ENCODE results near the gene FRK. TPM values are rescaled to one million over a fixed set of nuclear protein-coding genes. Genes with fewer than 3 reads are reported as not detected.
"Not testable (repeated sequence)": the region's sequence is repeated elsewhere in the genome, so short reads cannot be mapped to it uniquely, and the experiment has no call there.

Gene FRK
- total and polyA plus RNA-seq, 2 donors, result 0.70 to 7.3 TPM

DNA sequence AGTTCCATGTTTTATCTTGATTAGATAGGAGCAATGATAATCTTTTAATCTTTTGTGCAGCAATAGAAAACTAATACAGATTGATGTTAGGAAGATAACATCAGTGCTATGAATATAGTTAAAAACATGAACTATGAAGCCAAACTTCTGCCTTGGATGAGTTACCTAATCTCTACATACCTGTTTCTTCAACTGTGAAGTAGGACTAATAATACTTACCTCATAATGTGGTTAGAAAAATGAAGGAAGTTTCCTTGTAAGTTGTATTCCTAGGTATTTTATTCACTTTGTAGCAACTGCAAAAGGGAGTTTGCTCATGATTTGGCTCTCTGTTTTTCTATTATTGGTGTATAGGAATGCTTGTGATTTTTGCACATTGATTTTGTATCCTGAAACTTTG is 111.9 kb downstream of the FRK start:
- H3K27ac ChIP-seq (ENCODE audit: low read depth), result no peak overlapping the region
- H3K4me3 ChIP-seq (ENCODE audit: low read depth, low read length), result no peak overlapping the region
- no peaks in the 10 kb centered on the region for H3K36me3 ChIP-seq (ENCODE audit: insufficient read depth)
- H3K4me1 ChIP-seq (ENCODE audit: insufficient read depth), result no peaks in the 10 kb centered on the region
- no peak for DNase-seq (ENCODE audit: extremely low spot score)

DNA sequence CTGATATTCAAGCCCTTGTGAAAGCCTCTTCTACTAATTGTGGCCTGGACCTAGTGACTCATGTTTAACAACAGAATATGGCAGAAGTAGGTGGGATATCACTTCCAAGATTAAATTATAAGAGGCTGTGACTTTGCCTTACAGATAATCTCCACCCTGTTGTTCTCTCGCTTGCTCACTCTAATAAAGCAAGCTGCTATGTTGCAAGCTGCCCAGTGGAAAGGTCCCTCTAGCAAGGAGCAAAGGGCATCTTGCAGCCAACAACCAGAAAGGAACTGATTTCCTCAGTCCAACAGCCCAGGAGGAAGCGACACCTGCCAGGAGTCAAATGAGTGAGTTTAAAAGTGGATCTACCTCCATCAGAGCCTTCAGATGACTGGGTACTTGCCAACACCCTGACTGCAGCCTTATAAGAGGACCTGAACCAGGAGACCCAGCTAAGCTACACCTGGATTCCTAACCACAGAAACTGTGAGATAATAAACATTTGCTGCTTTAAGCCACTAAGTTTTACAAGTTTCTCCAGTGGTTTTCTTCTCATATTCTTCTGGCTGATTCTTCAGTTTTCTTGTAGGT is 112.6 kb downstream of the FRK start:
- H3K36me3 ChIP-seq (ENCODE audit: insufficient read depth), result no peaks in the 10 kb centered on the region
- no peak overlapping the region for H3K4me3 ChIP-seq (ENCODE audit: low read depth, low read length)
- no peak overlapping the region for H3K27ac ChIP-seq (ENCODE audit: low read depth)
- H3K4me1 ChIP-seq (ENCODE audit: insufficient read depth), result no peaks in the 10 kb centered on the region
- DNase-seq (ENCODE audit: extremely low spot score), result no peak
- WGBS, result 88% methylated on average over 2 of the region's 2 CpGs

GRCh38 chr6:115945812-115946211 is 114.9 kb downstream of the FRK start:
- DNase-seq (ENCODE audit: extremely low spot score), result no peak
- Histone ChIP-seq H3K27ac (ENCODE audit: low read depth) (no peak overlapping the region), H3K4me3 (ENCODE audit: low read depth, low read length) (no peak overlapping the region), H3K4me1 (ENCODE audit: insufficient read depth) (no peaks in the 10 kb centered on the region), H3K36me3 (ENCODE audit: insufficient read depth) (no peaks in the 10 kb centered on the region)
- WGBS, result 91% methylated on average over 1 of the region's 1 CpG

DNA sequence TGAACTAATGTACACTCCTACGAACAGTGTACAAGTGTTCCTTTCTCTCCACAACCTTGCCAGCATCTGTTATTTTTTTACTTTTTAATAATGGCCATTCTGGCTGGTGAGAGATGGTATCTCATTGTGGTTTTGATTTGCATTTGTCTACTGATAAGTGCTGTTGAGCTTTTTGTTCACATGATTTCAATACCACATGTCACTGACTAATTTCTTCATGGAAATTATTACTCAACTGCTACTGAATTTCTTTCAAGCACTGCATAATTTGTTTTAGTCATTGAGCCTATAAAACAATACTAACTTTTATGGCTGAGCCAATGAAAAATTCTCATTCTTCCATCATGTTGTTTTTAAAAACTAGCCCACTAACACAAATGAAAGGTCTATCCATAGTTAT is 115.4 kb downstream of the FRK start:
- no peak overlapping the region for H3K27ac ChIP-seq (ENCODE audit: low read depth)
- H3K4me3 ChIP-seq (ENCODE audit: low read depth, low read length), result no peak overlapping the region
- H3K36me3 ChIP-seq (ENCODE audit: insufficient read depth), result no peaks in the 10 kb centered on the region
- WGBS, result 89% methylated on average over 1 of the region's 1 CpG
- no peak for DNase-seq (ENCODE audit: extremely low spot score)
- H3K4me1 ChIP-seq (ENCODE audit: insufficient read depth), result no peaks in the 10 kb centered on the region

- H3K36me3 ChIP-seq (ENCODE audit: insufficient read depth); DNase-seq (ENCODE audit: extremely low spot score); H3K4me1 ChIP-seq (ENCODE audit: insufficient read depth); H3K4me3 ChIP-seq (ENCODE audit: low read depth, low read length); H3K27ac ChIP-seq (ENCODE audit: low read depth): not testable (repeated sequence)
Measured at GRCh38 chr6:115944829-115945228, 115.9 kb downstream of the FRK start.

GRCh38 chr6:115937502-115937901 is 123.2 kb downstream of the FRK start:
- not testable (repeated sequence) for H3K27ac ChIP-seq (ENCODE audit: low read depth); DNase-seq (ENCODE audit: extremely low spot score)
- 71% methylated on average over 2 of the region's 2 CpGs for WGBS

GRCh38 chr6:115935361-115935760 is 125.3 kb downstream of the FRK start:
- WGBS, result 83% methylated on average over 8 of the region's 8 CpGs
- Histone ChIP-seq H3K27ac (ENCODE audit: low read depth) (no peak overlapping the region), H3K36me3 (ENCODE audit: insufficient read depth) (no peaks in the 10 kb centered on the region), H3K4me3 (ENCODE audit: low read depth, low read length) (no peak overlapping the region), H3K4me1 (ENCODE audit: insufficient read depth) (no peaks in the 10 kb centered on the region)
- no peak for DNase-seq (ENCODE audit: extremely low spot score)

More at GRCh38 chr6:115937502-115937901, 123.2 kb downstream of the FRK start:
- not testable (repeated sequence) for H3K4me3 ChIP-seq (ENCODE audit: low read depth, low read length); H3K36me3 ChIP-seq (ENCODE audit: insufficient read depth); H3K4me1 ChIP-seq (ENCODE audit: insufficient read depth)

DNA sequence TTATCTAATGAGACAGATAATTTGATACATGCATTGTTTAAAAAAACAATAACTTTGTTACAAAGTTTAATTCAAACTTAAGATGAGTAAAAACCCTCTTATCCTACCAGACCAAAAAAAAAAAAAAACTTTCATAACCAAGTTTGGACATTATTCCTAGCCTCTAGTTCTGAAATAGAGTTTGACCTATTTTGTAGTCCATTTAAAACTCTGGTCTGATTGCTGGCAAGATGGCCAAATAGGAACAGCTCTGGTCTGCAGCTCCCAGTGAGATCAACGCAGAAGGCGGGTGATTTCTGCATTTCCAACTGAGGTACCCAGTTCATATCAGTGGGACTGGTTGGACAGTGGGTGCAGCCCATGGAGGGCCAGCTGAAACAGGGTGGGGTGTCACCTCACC is 125.9 kb downstream of the FRK start:
- Histone ChIP-seq H3K36me3 (ENCODE audit: insufficient read depth) (no peaks in the 10 kb centered on the region), H3K4me3 (ENCODE audit: low read depth, low read length) (no peak overlapping the region), H3K27ac (ENCODE audit: low read depth) (no peak overlapping the region), H3K4me1 (ENCODE audit: insufficient read depth) (no peaks in the 10 kb centered on the region)
- DNase-seq (ENCODE audit: extremely low spot score), result no peak
- WGBS, result 96% methylated on average over 2 of the region's 2 CpGs

GRCh38 chr6:115934145-115934544 is 126.5 kb downstream of the FRK start:
- no peak overlapping the region for H3K4me3 ChIP-seq (ENCODE audit: low read depth, low read length)
- no peaks in the 10 kb centered on the region for H3K4me1 ChIP-seq (ENCODE audit: insufficient read depth)
- 87% methylated on average over 3 of the region's 3 CpGs for WGBS
- no peaks in the 10 kb centered on the region for H3K36me3 ChIP-seq (ENCODE audit: insufficient read depth)
- no peak overlapping the region for H3K27ac ChIP-seq (ENCODE audit: low read depth)
- no peak for DNase-seq (ENCODE audit: extremely low spot score)

GRCh38 chr6:115932481-115932880 is 128.2 kb downstream of the FRK start:
- Histone ChIP-seq H3K4me1 (ENCODE audit: insufficient read depth) (no peaks in the 10 kb centered on the region), H3K36me3 (ENCODE audit: insufficient read depth) (no peaks in the 10 kb centered on the region), H3K4me3 (ENCODE audit: low read depth, low read length) (no peak overlapping the region), H3K27ac (ENCODE audit: low read depth) (no peak overlapping the region)
- no peak for DNase-seq (ENCODE audit: extremely low spot score)
- WGBS, result 62% methylated on average over 1 of the region's 1 CpG

- not testable (repeated sequence) for H3K4me3 ChIP-seq (ENCODE audit: low read depth, low read length); H3K27ac ChIP-seq (ENCODE audit: low read depth); H3K36me3 ChIP-seq (ENCODE audit: insufficient read depth); DNase-seq (ENCODE audit: extremely low spot score); H3K4me1 ChIP-seq (ENCODE audit: insufficient read depth)
- 93% methylated on average over 24 of the region's 24 CpGs for WGBS
Measured at GRCh38 chr6:115928000-115928399, 132.7 kb downstream of the FRK start.

- no peak for DNase-seq (ENCODE audit: extremely low spot score)
- 55% methylated on average over 1 of the region's 1 CpG for WGBS
- no peak overlapping the region for H3K27ac ChIP-seq (ENCODE audit: low read depth)
- no peaks in the 10 kb centered on the region for H3K36me3 ChIP-seq (ENCODE audit: insufficient read depth)
- H3K4me3 ChIP-seq (ENCODE audit: low read depth, low read length), result no peak overlapping the region
- H3K4me1 ChIP-seq (ENCODE audit: insufficient read depth), result no peaks in the 10 kb centered on the region
Measured at GRCh38 chr6:115922971-115923370, 137.7 kb downstream of the FRK start.

- 30% methylated on average over 2 of the region's 2 CpGs for WGBS
- H3K4me1 ChIP-seq (ENCODE audit: insufficient read depth), result no peaks in the 10 kb centered on the region
- H3K4me3 ChIP-seq (ENCODE audit: low read depth, low read length), result no peak overlapping the region
- no peaks in the 10 kb centered on the region for H3K36me3 ChIP-seq (ENCODE audit: insufficient read depth)
- no peak overlapping the region for H3K27ac ChIP-seq (ENCODE audit: low read depth)
- no peak for DNase-seq (ENCODE audit: extremely low spot score)
Measured at GRCh38 chr6:115914098-115914497, 146.6 kb downstream of the FRK start.

GRCh38 chr6:115909923-115910546 is 150.7 kb downstream of the FRK start:
- H3K4me3 ChIP-seq (ENCODE audit: low read depth, low read length), result no peak overlapping the region
- H3K36me3 ChIP-seq (ENCODE audit: insufficient read depth), result no peaks in the 10 kb centered on the region
- no peak overlapping the region for H3K27ac ChIP-seq (ENCODE audit: low read depth)
- H3K4me1 ChIP-seq (ENCODE audit: insufficient read depth), result no peaks in the 10 kb centered on the region
- DNase-seq (ENCODE audit: extremely low spot score), result no peak
- WGBS, result 73% methylated on average over 9 of the region's 9 CpGs
